ENCODE results near the gene SMG6. TPM values are rescaled to one million over a fixed set of nuclear protein-coding genes. Genes with fewer than 3 reads are reported as not detected.

The SMG6 gene
- total RNA-seq, 1 experiment from 2014 or later: 36.1 TPM

GRCh38 chr17:2128011-2128410 is 175.6 kb downstream of the SMG6 start:
- BruUV-seq (replicated peaks): no TSS peak
- TF ChIP-seq EZH2 (IDR thresholded peaks at IDR 0.05; ENCODE audit: borderline replicate concordance, low read depth, low read length, poor library complexity, severe bottlenecking) (no peak), CTCF (conservative IDR thresholded peaks at IDR 0.05; ENCODE audit: low read depth, low read length) (no peak)
- Histone ChIP-seq H3K27ac (ENCODE audit: low read depth, low read length, poor library complexity, severe bottlenecking) (no peak overlapping the region), H3K9me3 (ENCODE audit: low read depth, low read length, poor library complexity, severe bottlenecking) (no peaks in the 10 kb centered on the region), H3K4me1 (ENCODE audit: insufficient read depth, low read length, poor library complexity, severe bottlenecking) (peaks cover 18% of the 10 kb centered on the region), H3K27me3 (replicated peaks; ENCODE audit: insufficient read depth, low read depth, low read length, poor library complexity) (no peaks in the 10 kb centered on the region), H3K4me3 (ENCODE audit: low read depth, low read length, poor library complexity, severe bottlenecking) (no peak overlapping the region), H3K36me3 (ENCODE audit: insufficient read depth, low read length, poor library complexity, severe bottlenecking) (no peaks in the 10 kb centered on the region)
- ChIA-PET CTCF (no interaction called here), POLR2A (ENCODE audit: low non-redundant PET) (no interaction called here)
- intact Hi-C loops (cut with micrococcal nuclease; ENCODE audit: unreplicated experiment): no loop called here
- DNase-seq (ENCODE audit: low spot score): no peak

- H3K27me3 ChIP-seq (replicated peaks; ENCODE audit: insufficient read depth, low read depth, low read length, poor library complexity): no peaks in the 10 kb centered on the region
- H3K36me3 ChIP-seq (ENCODE audit: insufficient read depth, low read length, poor library complexity, severe bottlenecking): no peaks in the 10 kb centered on the region
- H3K4me1 ChIP-seq (ENCODE audit: insufficient read depth, low read length, poor library complexity, severe bottlenecking): peaks cover 25% of the 10 kb centered on the region
- BruUV-seq (replicated peaks): no TSS peak
- no peak overlapping the region for H3K27ac ChIP-seq (ENCODE audit: low read depth, low read length, poor library complexity, severe bottlenecking)
- intact Hi-C loops (cut with micrococcal nuclease; ENCODE audit: unreplicated experiment): no loop called here
- CTCF ChIA-PET: no interaction called here
- DNase-seq (ENCODE audit: low spot score): no peak
- H3K4me3 ChIP-seq (ENCODE audit: low read depth, low read length, poor library complexity, severe bottlenecking): no peak overlapping the region
- TF ChIP-seq EZH2 (IDR thresholded peaks at IDR 0.05; ENCODE audit: borderline replicate concordance, low read depth, low read length, poor library complexity, severe bottlenecking) (no peak), CTCF (conservative IDR thresholded peaks at IDR 0.05; ENCODE audit: low read depth, low read length) (no peak)
- no peaks in the 10 kb centered on the region for H3K9me3 ChIP-seq (ENCODE audit: low read depth, low read length, poor library complexity, severe bottlenecking)
- POLR2A ChIA-PET (ENCODE audit: low non-redundant PET): no interaction called here
These were observed 178.5 kb downstream of the SMG6 start for GRCh38 chr17:2125013-2125535.

GRCh38 chr17:2124391-2124790 is 179.2 kb downstream of the SMG6 start:
- POLR2A ChIA-PET (ENCODE audit: low non-redundant PET): no interaction called here
- no peaks in the 10 kb centered on the region for H3K36me3 ChIP-seq (ENCODE audit: insufficient read depth, low read length, poor library complexity, severe bottlenecking)
- TF ChIP-seq CTCF (conservative IDR thresholded peaks at IDR 0.05; ENCODE audit: low read depth, low read length): no peak
- no peaks in the 10 kb centered on the region for H3K9me3 ChIP-seq (ENCODE audit: low read depth, low read length, poor library complexity, severe bottlenecking)
- H3K27ac ChIP-seq (ENCODE audit: low read depth, low read length, poor library complexity, severe bottlenecking): peak overlapping the region; percentile 32
- no peak overlapping the region for H3K4me3 ChIP-seq (ENCODE audit: low read depth, low read length, poor library complexity, severe bottlenecking)
- no peaks in the 10 kb centered on the region for H3K27me3 ChIP-seq (replicated peaks; ENCODE audit: insufficient read depth, low read depth, low read length, poor library complexity)
- BruUV-seq (replicated peaks): no TSS peak
- peaks cover 25% of the 10 kb centered on the region for H3K4me1 ChIP-seq (ENCODE audit: insufficient read depth, low read length, poor library complexity, severe bottlenecking)
- DNase-seq (ENCODE audit: low spot score): no peak
- CTCF ChIA-PET: no interaction called here
- intact Hi-C loops (cut with micrococcal nuclease; ENCODE audit: unreplicated experiment): no loop called here
